GM23338 (cell line): ENCODE measurements around the gene MED9. TPM values are rescaled to one million over a fixed set of nuclear protein-coding genes. Genes with fewer than 3 reads are reported as not detected.
"Not testable (repeated sequence)": the region's sequence is repeated elsewhere in the genome, so short reads cannot be mapped to it uniquely, and the experiment has no call there.

Source experiments
- ATAC-seq: fragments of 200-7000 bp; cut with Tn5 transposase; 3 replicates; pipeline ENCODE4 v1.9.1; 2020
- DNase-seq: peaks from one replicate; pipeline ENCODE4 v3.0.0-alpha.2; 2015; ENCODE audit warnings: low spot score
- H2AFZ ChIP-seq: fragments of 200-600 bp; sonication (generic); 2 replicates; pipeline ENCODE4 v1.8.0; 2016; ENCODE audit warnings: antibody characterized with exemption, mild to moderate bottlenecking, moderate library complexity
- H3F3A ChIP-seq: fragments of 200-600 bp; sonication (generic); replicated peaks from 2 replicates; pipeline ENCODE4 v1.8.0; 2017; ENCODE audit warnings: antibody characterized with exemption, mixed run types, low read depth
- H3K27ac ChIP-seq: fragments of 200-600 bp; sonication (generic); 2 replicates; pipeline ENCODE4 v1.6.1; 2016; ENCODE audit warnings: low read depth
- H3K27me3 ChIP-seq: fragments of 200-600 bp; sonication (generic); 2 replicates; pipeline ENCODE4 v1.8.0; 2016; ENCODE audit warnings: mild to moderate bottlenecking, mixed run types, moderate library complexity; ENCODE audit not compliant: insufficient read depth
- H3K36me3 ChIP-seq: fragments of 200-600 bp; sonication (generic); 2 replicates; pipeline ENCODE4 v1.8.0; 2016; ENCODE audit warnings: mild to moderate bottlenecking; ENCODE audit not compliant: insufficient read depth
- H3K4me1 ChIP-seq: fragments of 200-600 bp; sonication (generic); 2 replicates; pipeline ENCODE4 v1.8.0; 2016; ENCODE audit warnings: mild to moderate bottlenecking, moderate library complexity; ENCODE audit not compliant: insufficient read depth
- H3K4me2 ChIP-seq: fragments of 200-600 bp; sonication (generic); 2 replicates; pipeline ENCODE4 v1.7.1; 2017; ENCODE audit warnings: mixed run types
- H3K4me3 ChIP-seq: fragments of 200-600 bp; sonication (generic); 2 replicates; pipeline ENCODE4 v1.6.1; 2016; ENCODE audit warnings: mixed run types
- H3K79me2 ChIP-seq: fragments of 200-600 bp; sonication (generic); replicated peaks from 2 replicates; pipeline ENCODE4 v1.8.0; 2017; ENCODE audit warnings: mild to moderate bottlenecking; ENCODE audit not compliant: insufficient read depth
- H3K9me2 ChIP-seq: fragments of 200-600 bp; sonication (generic); 2 replicates; pipeline ENCODE4 v1.8.0; 2017; ENCODE audit not compliant: insufficient read depth
- H4K20me1 ChIP-seq: fragments of 200-600 bp; sonication (generic); replicated peaks from 2 replicates; pipeline ENCODE4 v1.8.0; 2017; ENCODE audit warnings: mild to moderate bottlenecking; ENCODE audit not compliant: insufficient read depth
- H3K27ac Mint-ChIP-seq: 2 replicates; pipeline ENCODE4 v1.8.0; 2020; ENCODE audit warnings: inconsistent platforms, mild to moderate bottlenecking, moderate library complexity, mixed read lengths
- H3K27me3 Mint-ChIP-seq: 3 replicates; pipeline ENCODE4 v1.8.0; 2022; ENCODE audit warnings: low read depth, mild to moderate bottlenecking, moderate library complexity, mixed read lengths, inconsistent platforms; ENCODE audit not compliant: insufficient read depth, poor library complexity
- H3K36me3 Mint-ChIP-seq: 3 replicates; pipeline ENCODE4 v1.8.0; 2021; ENCODE audit warnings: low read depth, mild to moderate bottlenecking, inconsistent platforms, moderate library complexity, mixed read lengths
- H3K4me1 Mint-ChIP-seq: 3 replicates; pipeline ENCODE4 v1.8.0; 2020; ENCODE audit warnings: mild to moderate bottlenecking, inconsistent platforms, mixed read lengths
- H3K4me3 Mint-ChIP-seq: 3 replicates; pipeline ENCODE4 v1.8.0; 2021; ENCODE audit warnings: moderate library complexity, mild to moderate bottlenecking, inconsistent platforms, mixed read lengths
- H3K9me3 Mint-ChIP-seq: 3 replicates; pipeline ENCODE4 v1.8.0; 2020; ENCODE audit warnings: moderate library complexity, mild to moderate bottlenecking, inconsistent platforms, mixed read lengths
- CREB1 ChIP-seq: fragments of 250-450 bp; sonication (Bioruptor Pico); IDR thresholded peaks from 2 replicates; pipeline ENCODE4 v1.5.0; 2020; ENCODE audit warnings: low read depth, mild to moderate bottlenecking, moderate library complexity
- POLR2AphosphoS5 ChIP-seq: IDR thresholded peaks from 2 replicates; pipeline ENCODE4 v1.6.1; 2016; ENCODE audit warnings: antibody characterized with exemption, low read depth
- STAT1 ChIP-seq: IDR thresholded peaks from one replicate; pipeline ENCODE4 v1.6.1; 2016; ENCODE audit warnings: antibody characterized with exemption; ENCODE audit not compliant: unreplicated experiment
- ZNF114 ChIP-seq: fragments of 250-450 bp; sonication (Bioruptor Pico); IDR thresholded peaks from 2 replicates; pipeline ENCODE4 v1.5.0; 2020; ENCODE audit warnings: mild to moderate bottlenecking, moderate library complexity
- polyA plus RNA-seq: library from polyadenylated mRNA; unstranded; fragments of >200 nt; fragmentation: Nextera tagmentation; extraction: Ambion mirVana; gene quantifications from 2 replicates; pipeline ENCODE4 v1.2.1, GENCODE V29; 2016
- total RNA-seq: library from RNA; depleted of rRNA; stranded (reverse); fragments of >200 nt; shearing (Covaris generic); gene quantifications from 2 replicates; pipeline ENCODE4 v1.2.3, GENCODE V29; 2014
- TF ChIP-seq, protein P1 (sequence below): IDR thresholded peaks from 2 replicates; pipeline ENCODE4 v1.6.1; 2016; ENCODE audit warnings: antibody characterized with exemption
- TF ChIP-seq, protein P2 (sequence below): fragments of 250-450 bp; sonication (Bioruptor Pico); IDR thresholded peaks from 2 replicates; pipeline ENCODE4 v1.5.0; 2020; ENCODE audit warnings: mild to moderate bottlenecking, moderate library complexity
- TF ChIP-seq, protein P3 (sequence below): IDR thresholded peaks from one replicate; pipeline ENCODE4 v1.6.1; 2018; ENCODE audit warnings: antibody characterized with exemption; ENCODE audit not compliant: unreplicated experiment

MED9 gene
- total and polyA plus RNA-seq, 2 experiments from 2014 or later: 17.3 to 19.9 TPM

- no peak for TF ChIP-seq STAT1
- TF ChIP-seq, protein P1, sequence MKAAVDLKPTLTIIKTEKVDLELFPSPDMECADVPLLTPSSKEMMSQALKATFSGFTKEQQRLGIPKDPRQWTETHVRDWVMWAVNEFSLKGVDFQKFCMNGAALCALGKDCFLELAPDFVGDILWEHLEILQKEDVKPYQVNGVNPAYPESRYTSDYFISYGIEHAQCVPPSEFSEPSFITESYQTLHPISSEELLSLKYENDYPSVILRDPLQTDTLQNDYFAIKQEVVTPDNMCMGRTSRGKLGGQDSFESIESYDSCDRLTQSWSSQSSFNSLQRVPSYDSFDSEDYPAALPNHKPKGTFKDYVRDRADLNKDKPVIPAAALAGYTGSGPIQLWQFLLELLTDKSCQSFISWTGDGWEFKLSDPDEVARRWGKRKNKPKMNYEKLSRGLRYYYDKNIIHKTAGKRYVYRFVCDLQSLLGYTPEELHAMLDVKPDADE: no peak
- TF ChIP-seq, protein P2, sequence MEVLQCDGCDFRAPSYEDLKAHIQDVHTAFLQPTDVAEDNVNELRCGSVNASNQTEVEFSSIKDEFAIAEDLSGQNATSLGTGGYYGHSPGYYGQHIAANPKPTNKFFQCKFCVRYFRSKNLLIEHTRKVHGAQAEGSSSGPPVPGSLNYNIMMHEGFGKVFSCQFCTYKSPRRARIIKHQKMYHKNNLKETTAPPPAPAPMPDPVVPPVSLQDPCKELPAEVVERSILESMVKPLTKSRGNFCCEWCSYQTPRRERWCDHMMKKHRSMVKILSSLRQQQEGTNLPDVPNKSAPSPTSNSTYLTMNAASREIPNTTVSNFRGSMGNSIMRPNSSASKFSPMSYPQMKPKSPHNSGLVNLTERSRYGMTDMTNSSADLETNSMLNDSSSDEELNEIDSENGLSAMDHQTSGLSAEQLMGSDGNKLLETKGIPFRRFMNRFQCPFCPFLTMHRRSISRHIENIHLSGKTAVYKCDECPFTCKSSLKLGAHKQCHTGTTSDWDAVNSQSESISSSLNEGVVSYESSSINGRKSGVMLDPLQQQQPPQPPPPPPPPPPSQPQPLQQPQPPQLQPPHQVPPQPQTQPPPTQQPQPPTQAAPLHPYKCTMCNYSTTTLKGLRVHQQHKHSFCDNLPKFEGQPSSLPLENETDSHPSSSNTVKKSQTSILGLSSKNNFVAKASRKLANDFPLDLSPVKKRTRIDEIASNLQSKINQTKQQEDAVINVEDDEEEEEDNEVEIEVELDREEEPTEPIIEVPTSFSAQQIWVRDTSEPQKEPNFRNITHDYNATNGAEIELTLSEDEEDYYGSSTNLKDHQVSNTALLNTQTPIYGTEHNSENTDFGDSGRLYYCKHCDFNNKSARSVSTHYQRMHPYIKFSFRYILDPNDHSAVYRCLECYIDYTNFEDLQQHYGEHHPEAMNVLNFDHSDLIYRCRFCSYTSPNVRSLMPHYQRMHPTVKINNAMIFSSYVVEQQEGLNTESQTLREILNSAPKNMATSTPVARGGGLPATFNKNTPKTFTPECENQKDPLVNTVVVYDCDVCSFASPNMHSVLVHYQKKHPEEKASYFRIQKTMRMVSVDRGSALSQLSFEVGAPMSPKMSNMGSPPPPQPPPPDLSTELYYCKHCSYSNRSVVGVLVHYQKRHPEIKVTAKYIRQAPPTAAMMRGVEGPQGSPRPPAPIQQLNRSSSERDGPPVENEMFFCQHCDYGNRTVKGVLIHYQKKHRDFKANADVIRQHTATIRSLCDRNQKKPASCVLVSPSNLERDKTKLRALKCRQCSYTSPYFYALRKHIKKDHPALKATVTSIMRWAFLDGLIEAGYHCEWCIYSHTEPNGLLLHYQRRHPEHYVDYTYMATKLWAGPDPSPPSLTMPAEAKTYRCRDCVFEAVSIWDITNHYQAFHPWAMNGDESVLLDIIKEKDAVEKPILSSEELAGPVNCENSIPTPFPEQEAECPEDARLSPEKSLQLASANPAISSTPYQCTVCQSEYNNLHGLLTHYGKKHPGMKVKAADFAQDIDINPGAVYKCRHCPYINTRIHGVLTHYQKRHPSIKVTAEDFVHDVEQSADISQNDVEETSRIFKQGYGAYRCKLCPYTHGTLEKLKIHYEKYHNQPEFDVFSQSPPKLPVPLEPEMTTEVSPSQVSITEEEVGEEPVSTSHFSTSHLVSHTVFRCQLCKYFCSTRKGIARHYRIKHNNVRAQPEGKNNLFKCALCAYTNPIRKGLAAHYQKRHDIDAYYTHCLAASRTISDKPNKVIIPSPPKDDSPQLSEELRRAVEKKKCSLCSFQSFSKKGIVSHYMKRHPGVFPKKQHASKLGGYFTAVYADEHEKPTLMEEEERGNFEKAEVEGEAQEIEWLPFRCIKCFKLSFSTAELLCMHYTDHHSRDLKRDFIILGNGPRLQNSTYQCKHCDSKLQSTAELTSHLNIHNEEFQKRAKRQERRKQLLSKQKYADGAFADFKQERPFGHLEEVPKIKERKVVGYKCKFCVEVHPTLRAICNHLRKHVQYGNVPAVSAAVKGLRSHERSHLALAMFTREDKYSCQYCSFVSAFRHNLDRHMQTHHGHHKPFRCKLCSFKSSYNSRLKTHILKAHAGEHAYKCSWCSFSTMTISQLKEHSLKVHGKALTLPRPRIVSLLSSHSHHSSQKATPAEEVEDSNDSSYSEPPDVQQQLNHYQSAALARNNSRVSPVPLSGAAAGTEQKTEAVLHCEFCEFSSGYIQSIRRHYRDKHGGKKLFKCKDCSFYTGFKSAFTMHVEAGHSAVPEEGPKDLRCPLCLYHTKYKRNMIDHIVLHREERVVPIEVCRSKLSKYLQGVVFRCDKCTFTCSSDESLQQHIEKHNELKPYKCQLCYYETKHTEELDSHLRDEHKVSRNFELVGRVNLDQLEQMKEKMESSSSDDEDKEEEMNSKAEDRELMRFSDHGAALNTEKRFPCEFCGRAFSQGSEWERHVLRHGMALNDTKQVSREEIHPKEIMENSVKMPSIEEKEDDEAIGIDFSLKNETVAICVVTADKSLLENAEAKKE (CRISPR knock-in tag): no peak
- no peak for TF ChIP-seq CREB1
- no peak for TF ChIP-seq POLR2AphosphoS5
- TF ChIP-seq ZNF114 (CRISPR knock-in tag): no peak
- Histone ChIP-seq H3K9me2 (no peaks in the 10 kb centered on the region), H3K4me1 (no peaks in the 10 kb centered on the region), H3K79me2 (no peaks in the 10 kb centered on the region), H3F3A (no peaks in the 10 kb centered on the region), H2AFZ (no peak overlapping the region), H3K4me2 (no peak overlapping the region), H3K4me3 (no peak overlapping the region), H3K27me3 (no peaks in the 10 kb centered on the region), H3K27ac (no peak overlapping the region), H3K36me3 (no peaks in the 10 kb centered on the region), H4K20me1 (no peaks in the 10 kb centered on the region)
- ATAC-seq (no peak), DNase-seq (no peak)
- no peaks in the 10 kb centered on the region; the same call in 2 of the 3 replicates for H3K4me1 Mint-ChIP-seq
- no peaks in the 10 kb centered on the region for H3K27me3 Mint-ChIP-seq
- no peaks in the 10 kb centered on the region for H3K36me3 Mint-ChIP-seq
- no peak overlapping the region for H3K4me3 Mint-ChIP-seq
- no peaks in the 10 kb centered on the region for H3K9me3 Mint-ChIP-seq
- no peak overlapping the region for H3K27ac Mint-ChIP-seq
Observed at GRCh38 chr17:17453088-17453487, 23.7 kb upstream of the MED9 start.

DNA sequence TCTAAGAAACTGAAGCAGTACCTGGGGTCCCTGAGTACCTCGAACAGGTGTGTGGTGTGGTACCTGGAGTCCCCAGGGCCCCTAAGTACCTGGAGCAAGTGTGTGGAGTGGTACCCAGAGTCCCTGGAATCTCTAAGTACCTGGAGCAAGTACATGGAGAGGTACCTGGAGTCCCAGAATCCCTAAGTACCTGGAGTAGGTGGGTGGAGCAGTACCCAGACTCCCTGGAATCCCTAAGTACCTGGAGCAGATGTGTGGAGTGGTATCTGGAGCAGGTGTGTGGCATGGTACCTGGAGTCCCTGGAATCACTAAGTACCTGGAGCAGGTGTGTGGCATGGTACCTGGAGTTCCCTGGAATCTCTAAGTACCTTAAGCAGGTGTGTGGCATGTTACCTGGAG lies 22.5 kb upstream of the MED9 start:
- Mint-ChIP-seq H3K27ac (no peak overlapping the region), H3K9me3 (no peaks in the 10 kb centered on the region), H3K27me3 (no peaks in the 10 kb centered on the region), H3K36me3 (no peaks in the 10 kb centered on the region), H3K4me1 (no peaks in the 10 kb centered on the region), H3K4me3 (no peak overlapping the region)
- Histone ChIP-seq H3K4me2 (no peak overlapping the region), H3K27ac (no peak overlapping the region), H3K36me3 (no peaks in the 10 kb centered on the region), H3K4me1 (no peaks in the 10 kb centered on the region), H3F3A (no peaks in the 10 kb centered on the region), H3K4me3 (no peak overlapping the region), H3K79me2 (no peaks in the 10 kb centered on the region), H2AFZ (no peak overlapping the region), H3K9me2 (no peaks in the 10 kb centered on the region), H3K27me3 (no peaks in the 10 kb centered on the region), H4K20me1 (no peaks in the 10 kb centered on the region)
- TF ChIP-seq, protein P3, sequence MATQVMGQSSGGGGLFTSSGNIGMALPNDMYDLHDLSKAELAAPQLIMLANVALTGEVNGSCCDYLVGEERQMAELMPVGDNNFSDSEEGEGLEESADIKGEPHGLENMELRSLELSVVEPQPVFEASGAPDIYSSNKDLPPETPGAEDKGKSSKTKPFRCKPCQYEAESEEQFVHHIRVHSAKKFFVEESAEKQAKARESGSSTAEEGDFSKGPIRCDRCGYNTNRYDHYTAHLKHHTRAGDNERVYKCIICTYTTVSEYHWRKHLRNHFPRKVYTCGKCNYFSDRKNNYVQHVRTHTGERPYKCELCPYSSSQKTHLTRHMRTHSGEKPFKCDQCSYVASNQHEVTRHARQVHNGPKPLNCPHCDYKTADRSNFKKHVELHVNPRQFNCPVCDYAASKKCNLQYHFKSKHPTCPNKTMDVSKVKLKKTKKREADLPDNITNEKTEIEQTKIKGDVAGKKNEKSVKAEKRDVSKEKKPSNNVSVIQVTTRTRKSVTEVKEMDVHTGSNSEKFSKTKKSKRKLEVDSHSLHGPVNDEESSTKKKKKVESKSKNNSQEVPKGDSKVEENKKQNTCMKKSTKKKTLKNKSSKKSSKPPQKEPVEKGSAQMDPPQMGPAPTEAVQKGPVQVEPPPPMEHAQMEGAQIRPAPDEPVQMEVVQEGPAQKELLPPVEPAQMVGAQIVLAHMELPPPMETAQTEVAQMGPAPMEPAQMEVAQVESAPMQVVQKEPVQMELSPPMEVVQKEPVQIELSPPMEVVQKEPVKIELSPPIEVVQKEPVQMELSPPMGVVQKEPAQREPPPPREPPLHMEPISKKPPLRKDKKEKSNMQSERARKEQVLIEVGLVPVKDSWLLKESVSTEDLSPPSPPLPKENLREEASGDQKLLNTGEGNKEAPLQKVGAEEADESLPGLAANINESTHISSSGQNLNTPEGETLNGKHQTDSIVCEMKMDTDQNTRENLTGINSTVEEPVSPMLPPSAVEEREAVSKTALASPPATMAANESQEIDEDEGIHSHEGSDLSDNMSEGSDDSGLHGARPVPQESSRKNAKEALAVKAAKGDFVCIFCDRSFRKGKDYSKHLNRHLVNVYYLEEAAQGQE: no peak
- TF ChIP-seq ZNF114 (CRISPR knock-in tag): no peak
- ATAC-seq: no peak
- DNase-seq: no peak

- not testable (repeated sequence) for H3K79me2 ChIP-seq, DNase-seq, H3K36me3 ChIP-seq, H3K27ac Mint-ChIP-seq, H3F3A ChIP-seq, H3K9me2 ChIP-seq, H3K4me2 ChIP-seq, H3K27ac ChIP-seq, H2AFZ ChIP-seq, H3K4me3 ChIP-seq, H3K27me3 Mint-ChIP-seq, H3K9me3 Mint-ChIP-seq, H3K4me1 ChIP-seq, H3K4me3 Mint-ChIP-seq, H3K36me3 Mint-ChIP-seq, ATAC-seq, H4K20me1 ChIP-seq, H3K27me3 ChIP-seq, H3K4me1 Mint-ChIP-seq
Observed at GRCh38 chr17:17454700-17455099, 22.1 kb upstream of the MED9 start.
